ENCODE measurements around the gene GPSM3. TPM values are rescaled to one million over a fixed set of nuclear protein-coding genes. Genes with fewer than 3 reads are reported as not detected.
A peak's percentile ranks its signal among the peaks of the same experiment; 100 is the strongest.

GPSM3 gene
- total and polyA plus RNA-seq, 2 of the 13 experiments (the other 11 are each of a cell fraction or from before 2014, with no cell fraction given) = 0.18 to 6.2 TPM

DNA sequence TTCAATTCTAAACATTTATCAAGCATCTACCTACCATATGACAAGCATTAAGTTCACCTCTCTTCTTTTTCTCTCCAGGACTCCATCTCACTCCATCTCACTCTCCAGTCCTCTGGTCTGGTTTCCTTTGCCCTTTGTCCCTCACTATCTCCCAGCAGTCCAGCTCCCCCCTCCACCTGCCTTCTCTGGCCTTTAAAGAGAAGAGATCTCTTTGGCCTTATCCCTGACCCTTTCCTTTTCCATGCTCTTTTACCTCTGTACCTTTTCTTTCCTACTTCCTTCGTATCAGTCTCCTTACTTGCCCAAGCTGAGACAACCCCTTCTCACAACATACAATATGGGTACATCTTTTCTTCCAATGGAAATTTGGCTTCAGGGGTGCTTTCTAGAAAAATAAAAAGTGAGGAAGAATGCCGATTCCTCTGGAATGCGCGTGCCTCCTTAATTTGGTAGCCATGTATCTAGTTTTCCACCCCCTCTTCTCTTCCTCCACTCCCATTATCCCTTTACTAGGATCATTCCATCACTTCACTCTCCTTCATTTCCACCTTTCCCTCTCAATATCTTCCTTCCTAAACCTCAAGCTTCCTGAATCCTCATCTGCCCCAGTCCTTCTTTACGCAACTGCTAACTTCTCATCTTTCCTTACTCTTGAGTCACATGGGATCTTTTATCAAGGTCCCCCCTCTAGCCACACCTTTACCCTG lies 15.8 kb downstream of the GPSM3 start (continued):
- TF ChIP-seq FOSL1 (CRISPR knock-in tag; IDR thresholded peaks at IDR 0.05; ENCODE audit: borderline replicate concordance) = no peak
- TF ChIP-seq, protein P1, sequence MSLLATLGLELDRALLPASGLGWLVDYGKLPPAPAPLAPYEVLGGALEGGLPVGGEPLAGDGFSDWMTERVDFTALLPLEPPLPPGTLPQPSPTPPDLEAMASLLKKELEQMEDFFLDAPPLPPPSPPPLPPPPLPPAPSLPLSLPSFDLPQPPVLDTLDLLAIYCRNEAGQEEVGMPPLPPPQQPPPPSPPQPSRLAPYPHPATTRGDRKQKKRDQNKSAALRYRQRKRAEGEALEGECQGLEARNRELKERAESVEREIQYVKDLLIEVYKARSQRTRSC (CRISPR knock-in tag; IDR thresholded peaks at IDR 0.05; ENCODE audit: low read depth) = no peak
- TF ChIP-seq ESRRA (CRISPR knock-in tag; IDR thresholded peaks at IDR 0.05; ENCODE audit: low read depth) = no peak
- TF ChIP-seq ZNF790 (CRISPR knock-in tag; IDR thresholded peaks at IDR 0.05; ENCODE audit: borderline replicate concordance) = no peak
- 0 out of 2 replicates have a peak, but pooled peaks have one; percentile 6 for TF ChIP-seq TARDBP (CRISPR knock-in tag; IDR thresholded peaks at IDR 0.05)
- TF ChIP-seq THAP9 (CRISPR knock-in tag; IDR thresholded peaks at IDR 0.05; ENCODE audit: borderline replicate concordance) = no peak
- TF ChIP-seq KLF12 (CRISPR knock-in tag; IDR thresholded peaks at IDR 0.05; ENCODE audit: borderline replicate concordance) = 0 out of 2 replicates have a peak, but pooled peaks have one; percentile 30
- no peak for TF ChIP-seq MTERF4 (CRISPR knock-in tag; IDR thresholded peaks at IDR 0.05)
- TF ChIP-seq BCL6 (CRISPR knock-in tag; IDR thresholded peaks at IDR 0.05) = no peak
- no peak for TF ChIP-seq SP2 (CRISPR knock-in tag; IDR thresholded peaks at IDR 0.05)
- peak; percentile 48; the same call in 1 of the 2 replicates for TF ChIP-seq SMAD9 (CRISPR knock-in tag; IDR thresholded peaks at IDR 0.05)
- TF ChIP-seq HOXA3 (CRISPR knock-in tag; IDR thresholded peaks at IDR 0.05) = no peak
- 0 out of 2 replicates have a peak, but pooled peaks have one; percentile 3 for TF ChIP-seq ZNF230 (CRISPR knock-in tag; IDR thresholded peaks at IDR 0.05)
- no peak for TF ChIP-seq TBX3 (IDR thresholded peaks at IDR 0.05; ENCODE audit: borderline replicate concordance)
- TF ChIP-seq TOE1 (CRISPR knock-in tag; IDR thresholded peaks at IDR 0.05) = peak; percentile 24; the same call in 1 of the 2 replicates
- peak; percentile 7; the same call in 1 of the 2 replicates for TF ChIP-seq RXRB (CRISPR knock-in tag; IDR thresholded peaks at IDR 0.05; ENCODE audit: borderline replicate concordance)
- peak; percentile 10; the same call in 1 of the 2 replicates for TF ChIP-seq ATF1 (CRISPR knock-in tag; IDR thresholded peaks at IDR 0.05)
- no peak for TF ChIP-seq KDM5B (CRISPR knock-in tag; IDR thresholded peaks at IDR 0.05; ENCODE audit: borderline replicate concordance)
- TF ChIP-seq RBFOX2 (IDR thresholded peaks at IDR 0.05; ENCODE audit: low read depth, low read length) = peak; percentile 3; the same call in 1 of the 2 replicates
- no peak for TF ChIP-seq SALL1 (CRISPR knock-in tag; IDR thresholded peaks at IDR 0.05)
- TF ChIP-seq TBP (CRISPR knock-in tag; IDR thresholded peaks at IDR 0.05) = no peak
- TF ChIP-seq, protein P2, sequence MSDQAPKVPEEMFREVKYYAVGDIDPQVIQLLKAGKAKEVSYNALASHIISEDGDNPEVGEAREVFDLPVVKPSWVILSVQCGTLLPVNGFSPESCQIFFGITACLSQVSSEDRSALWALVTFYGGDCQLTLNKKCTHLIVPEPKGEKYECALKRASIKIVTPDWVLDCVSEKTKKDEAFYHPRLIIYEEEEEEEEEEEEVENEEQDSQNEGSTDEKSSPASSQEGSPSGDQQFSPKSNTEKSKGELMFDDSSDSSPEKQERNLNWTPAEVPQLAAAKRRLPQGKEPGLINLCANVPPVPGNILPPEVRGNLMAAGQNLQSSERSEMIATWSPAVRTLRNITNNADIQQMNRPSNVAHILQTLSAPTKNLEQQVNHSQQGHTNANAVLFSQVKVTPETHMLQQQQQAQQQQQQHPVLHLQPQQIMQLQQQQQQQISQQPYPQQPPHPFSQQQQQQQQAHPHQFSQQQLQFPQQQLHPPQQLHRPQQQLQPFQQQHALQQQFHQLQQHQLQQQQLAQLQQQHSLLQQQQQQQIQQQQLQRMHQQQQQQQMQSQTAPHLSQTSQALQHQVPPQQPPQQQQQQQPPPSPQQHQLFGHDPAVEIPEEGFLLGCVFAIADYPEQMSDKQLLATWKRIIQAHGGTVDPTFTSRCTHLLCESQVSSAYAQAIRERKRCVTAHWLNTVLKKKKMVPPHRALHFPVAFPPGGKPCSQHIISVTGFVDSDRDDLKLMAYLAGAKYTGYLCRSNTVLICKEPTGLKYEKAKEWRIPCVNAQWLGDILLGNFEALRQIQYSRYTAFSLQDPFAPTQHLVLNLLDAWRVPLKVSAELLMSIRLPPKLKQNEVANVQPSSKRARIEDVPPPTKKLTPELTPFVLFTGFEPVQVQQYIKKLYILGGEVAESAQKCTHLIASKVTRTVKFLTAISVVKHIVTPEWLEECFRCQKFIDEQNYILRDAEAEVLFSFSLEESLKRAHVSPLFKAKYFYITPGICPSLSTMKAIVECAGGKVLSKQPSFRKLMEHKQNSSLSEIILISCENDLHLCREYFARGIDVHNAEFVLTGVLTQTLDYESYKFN (CRISPR knock-in tag; conservative IDR thresholded peaks at IDR 0.05) = 0 out of 2 replicates have a peak, but pooled peaks have one; percentile 50
